Gastrocnemius medialis (tissue), 4 donors: ENCODE measurements around the gene PXN. TPM values are rescaled to one million over a fixed set of nuclear protein-coding genes. Genes with fewer than 3 reads are reported as not detected.

Experiments used
- ATAC-seq, 2 donors: fragments of 150-250 bp; one replicate each; pipeline ENCODE4 v1.9.1; 2016
- DNase-seq, 2 donors: peaks; one replicate each; pipeline ENCODE4 v3.0.0-alpha.2; 2019
- H3K27ac ChIP-seq, 4 donors: fragments of 200-600 bp; sonication (generic); 1 replicate in 1 of 4; 2 replicates in 3 of 4; pipeline ENCODE4 v1.5.1; 2016 to 2018; ENCODE audit warnings: mild to moderate bottlenecking in 2 of 4, moderate library complexity in 1 of 4
- H3K27me3 ChIP-seq, 3 donors: fragments of 200-600 bp; sonication (generic) in 2 of 3; 1 replicate in 1 of 3; 2 replicates in 2 of 3; pipeline versions ENCODE4 v1.5.1 to v1.6.0; 2016 to 2019; ENCODE audit warnings: mild to moderate bottlenecking in 1 of 3, moderate library complexity in 1 of 3
- H3K36me3 ChIP-seq, 2 donors: fragments of 200-600 bp; sonication (generic) in 1 of 2; one replicate each; pipeline ENCODE4 v1.5.1; 2017 to 2018
- H3K4me1 ChIP-seq, 2 donors: fragments of 200-600 bp; sonication (generic) in 1 of 2; one replicate each; pipeline ENCODE4 v1.5.1; 2016 to 2017; ENCODE audit warnings: mild to moderate bottlenecking in 2 of 2
- H3K4me3 ChIP-seq, 4 donors: fragments of 200-600 bp; sonication (generic) in 3 of 4; 1 replicate in 1 of 4; 2 replicates in 3 of 4; pipeline ENCODE4 v1.5.1; 2016 to 2019; ENCODE audit warnings: mild to moderate bottlenecking in 2 of 4
- H3K9me3 ChIP-seq, 3 donors: fragments of 200-600 bp; sonication (generic) in 2 of 3; 1 replicate in 1 of 3; 2 replicates in 2 of 3; pipeline ENCODE4 v1.5.1; 2016 to 2019
- POLR2A ChIP-seq, 2 donors: fragments of 450-650 bp; IDR thresholded peaks; one replicate each; pipeline ENCODE4 v1.6.1; 2017; ENCODE audit warnings: antibody characterized with exemption in 2 of 2, mild to moderate bottlenecking in 2 of 2, moderate library complexity in 2 of 2
- in situ Hi-C, 4 donors: fragments of 200-750 bp; cut with MboI; loops; one replicate each; pipeline versions ENCODE4 v1.15.0 to v1.8.0; 2017; ENCODE audit warnings: low sequenced_read_pairs in 4 of 4
- intact Hi-C: fragments of 100-400 bp; cut with DNase I; formaldehyde crosslinking; loops from one replicate; pipeline ENCODE4 v1.15.1; 2023; ENCODE audit warnings: low total_unique reads
- total RNA-seq, 4 donors: library from RNA; depleted of rRNA; stranded (reverse); fragments of >200 nt; gene quantifications; one replicate each; pipeline versions ENCODE4 v1.1.0 to v1.2.3, GENCODE V29; 2016
- TF ChIP-seq, protein P1 (sequence below), 5 experiments: fragments of 450-650 bp in 3 of 5; fragments of 200-600 bp in 2 of 5; sonication (generic) in 2 of 5; IDR thresholded peaks in 4 of 5; conservative IDR thresholded peaks in 1 of 5; 1 replicate in 4 of 5; 2 replicates in 1 of 5; pipeline ENCODE4 v1.5.1; 2016 to 2019; ENCODE audit warnings: antibody characterized with exemption in 5 of 5, mild to moderate bottlenecking in 3 of 5, moderate library complexity in 3 of 5

The PXN gene
- 100 to 1,000 TPM in 1 of 4 donors, 10 to 100 TPM in 3; 48.8 to 102 (median 77.9) TPM for total RNA-seq

GRCh38 chr12:120265473-120266179, at the start of gene PXN:
Gene PXN, minus strand, starts transcription at chr12:120265730. Its CDS starts 101 bp downstream, at chr12:120265629.
- Histone ChIP-seq H3K36me3 (no peaks in the 10 kb centered on the region), H3K9me3 (no peaks in the 10 kb centered on the region), H3K27me3 (no peaks in the 10 kb centered on the region), H3K27ac (peak within 1 kb of the TSS; percentile 93 to 99 (median 98)), H3K4me1 (peaks cover 37 to 41% of the 10 kb centered on the region in 2 donors), H3K4me3 (peak within 1 kb of the TSS; percentile 86 to 93 (median 90))
- intact Hi-C loops: loop anchor here (1.0 to 2.0 kb wide), 3 partner anchors 27 to 65 kb away; partner anchors contain the start of genes RNU4-1 and RPLP0
- ATAC-seq (peak; percentile 74), DNase-seq (peak; percentile 78 to 86)
- TF ChIP-seq, protein P1, sequence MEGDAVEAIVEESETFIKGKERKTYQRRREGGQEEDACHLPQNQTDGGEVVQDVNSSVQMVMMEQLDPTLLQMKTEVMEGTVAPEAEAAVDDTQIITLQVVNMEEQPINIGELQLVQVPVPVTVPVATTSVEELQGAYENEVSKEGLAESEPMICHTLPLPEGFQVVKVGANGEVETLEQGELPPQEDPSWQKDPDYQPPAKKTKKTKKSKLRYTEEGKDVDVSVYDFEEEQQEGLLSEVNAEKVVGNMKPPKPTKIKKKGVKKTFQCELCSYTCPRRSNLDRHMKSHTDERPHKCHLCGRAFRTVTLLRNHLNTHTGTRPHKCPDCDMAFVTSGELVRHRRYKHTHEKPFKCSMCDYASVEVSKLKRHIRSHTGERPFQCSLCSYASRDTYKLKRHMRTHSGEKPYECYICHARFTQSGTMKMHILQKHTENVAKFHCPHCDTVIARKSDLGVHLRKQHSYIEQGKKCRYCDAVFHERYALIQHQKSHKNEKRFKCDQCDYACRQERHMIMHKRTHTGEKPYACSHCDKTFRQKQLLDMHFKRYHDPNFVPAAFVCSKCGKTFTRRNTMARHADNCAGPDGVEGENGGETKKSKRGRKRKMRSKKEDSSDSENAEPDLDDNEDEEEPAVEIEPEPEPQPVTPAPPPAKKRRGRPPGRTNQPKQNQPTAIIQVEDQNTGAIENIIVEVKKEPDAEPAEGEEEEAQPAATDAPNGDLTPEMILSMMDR (IDR thresholded peaks at IDR 0.05 in 4 of 5, conservative IDR thresholded peaks at IDR 0.05 in 1 of 5): peak; percentile 81 to 96 (median 93)
- peak; percentile 90 to 92 for TF ChIP-seq POLR2A (IDR thresholded peaks at IDR 0.05)
- in situ Hi-C loops: loop anchor here in 2 of 4 donors (5.0 kb wide), 1 partner anchor 38 kb away; no protein-coding TSS in a partner anchor

- no peak overlapping the region for H3K27ac ChIP-seq
- no peak overlapping the region for H3K4me3 ChIP-seq
- H3K4me1 ChIP-seq: peaks cover 3 to 7% of the 10 kb centered on the region in 2 donors
- no peak for ATAC-seq
- peaks cover 0 to 5% of the 10 kb centered on the region in 2 donors for H3K36me3 ChIP-seq
- H3K9me3 ChIP-seq: no peaks in the 10 kb centered on the region
- DNase-seq: no peak
- TF ChIP-seq, protein P1 (IDR thresholded peaks at IDR 0.05 in 4 of 5, conservative IDR thresholded peaks at IDR 0.05 in 1 of 5): no peak
- H3K27me3 ChIP-seq: no peaks in the 10 kb centered on the region
- intact Hi-C loops (loop anchor here (10.0 kb wide), 1 partner anchor 701 kb away; the partner anchor contains the start of gene C12orf43), in situ Hi-C loops (no loop called here)
These were observed 48.7 kb upstream of the PXN start for GRCh38 chr12:120314220-120314619.

DNA sequence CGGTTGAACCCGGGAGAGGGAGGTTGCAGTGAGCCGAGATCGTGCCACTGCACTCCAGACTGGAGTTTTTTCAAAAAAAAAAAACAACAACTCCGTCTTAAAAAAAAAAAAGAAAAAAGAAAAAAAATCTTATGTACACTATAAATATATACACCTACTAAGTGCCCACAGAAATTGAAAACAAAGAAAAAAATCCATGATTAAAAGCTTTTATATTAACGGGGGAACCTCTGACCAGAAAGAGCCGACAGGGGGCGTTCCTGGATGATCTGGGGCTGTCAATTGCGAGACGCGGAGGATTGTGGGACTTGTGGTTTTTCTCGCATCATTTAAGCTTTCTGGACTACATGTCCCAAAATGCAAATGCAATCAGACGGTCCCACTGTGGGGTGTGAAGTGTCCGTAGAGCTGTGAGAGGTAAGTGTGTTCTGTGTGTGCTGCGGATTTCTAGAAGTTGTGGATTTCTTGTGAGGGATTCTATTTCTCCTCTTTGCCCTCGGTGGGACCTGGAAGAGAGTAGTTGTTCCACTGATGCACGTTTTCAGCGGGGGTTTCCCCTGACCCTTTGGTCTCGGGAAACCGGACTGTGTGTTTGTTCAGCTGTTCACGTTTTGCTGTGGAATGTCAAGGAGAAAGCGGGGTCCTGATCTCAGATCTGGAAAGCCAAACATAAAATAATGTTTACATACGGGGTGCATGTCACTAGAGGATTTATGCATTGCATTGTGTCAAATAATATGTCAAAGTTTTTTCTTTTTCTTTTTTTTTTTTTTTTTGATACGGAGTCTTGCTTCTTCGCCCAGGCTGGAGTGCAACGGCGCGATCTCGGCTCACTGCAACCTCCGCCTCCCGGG, 36.7 kb upstream of the PXN start, which contains the start of gene SIRT4:
Gene SIRT4 (plus strand): TSS at position 360 of the 854 bp plus-strand sequence. CDS start 1,241 bp downstream, outside the sequence.
- peak; percentile 85 to 89 for DNase-seq
- peaks cover 8 to 10% of the 10 kb centered on the region in 2 donors for H3K4me1 ChIP-seq
- peak within 1 kb of the TSS; percentile 81 to 93 (median 88) for H3K27ac ChIP-seq
- H3K36me3 ChIP-seq: no peaks in the 10 kb centered on the region
- no peaks in the 10 kb centered on the region for H3K27me3 ChIP-seq
- H3K9me3 ChIP-seq: no peaks in the 10 kb centered on the region
- peak; percentile 100 for ATAC-seq
- peak within 1 kb of the TSS; percentile 77 to 94 (median 83) for H3K4me3 ChIP-seq
- TF ChIP-seq, protein P1 (IDR thresholded peaks at IDR 0.05 in 4 of 5, conservative IDR thresholded peaks at IDR 0.05 in 1 of 5): peak; percentile 60 to 84 (median 68)
- TF ChIP-seq POLR2A (IDR thresholded peaks at IDR 0.05): peak in 1 of 2 donors; percentile 48
- intact Hi-C loops (loop anchor here (1.0 kb wide), 1 partner anchor 15 kb away; no protein-coding TSS in a partner anchor), in situ Hi-C loops (no loop called here)

DNA sequence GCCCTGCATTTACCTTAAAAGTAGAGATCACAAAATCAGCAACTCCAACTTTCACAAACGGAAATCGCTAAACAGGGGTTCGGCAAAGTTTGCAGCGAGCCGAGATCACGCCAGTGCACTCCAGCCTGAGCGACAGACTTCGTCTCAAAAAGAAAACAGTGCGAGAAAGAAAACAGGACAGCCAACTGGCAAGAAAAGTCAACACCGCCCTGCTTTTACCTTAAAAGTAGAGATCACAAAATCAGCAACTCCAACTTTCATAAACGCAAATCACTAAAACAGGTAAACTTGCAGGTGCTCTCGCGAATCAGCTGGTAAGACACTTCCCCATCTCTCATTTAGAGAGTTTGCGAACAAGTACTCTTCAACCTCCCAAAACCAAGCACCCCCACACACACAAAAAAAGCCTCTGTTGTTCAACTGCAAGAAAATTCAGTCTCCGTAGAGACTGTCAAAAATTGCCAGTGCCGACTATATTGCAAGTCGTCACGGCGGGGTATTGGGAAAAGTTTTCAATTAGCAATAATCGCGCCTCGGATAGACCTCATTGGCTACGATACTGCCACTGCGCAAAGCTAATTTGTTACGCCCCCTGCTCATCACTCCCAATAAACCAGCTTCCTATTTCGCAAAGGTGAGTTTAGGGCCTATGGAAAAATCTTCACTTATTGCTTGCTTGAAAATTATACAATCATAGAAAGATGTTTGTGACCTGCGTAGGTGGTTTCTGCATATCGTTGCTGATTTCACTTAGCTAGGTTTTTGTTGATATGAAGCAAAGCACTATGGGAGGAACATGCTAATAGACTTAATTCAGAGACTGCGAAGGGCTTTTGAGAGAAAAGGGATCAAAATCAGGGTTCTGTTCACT, 27.4 kb upstream of the PXN start, which contains the start of gene RNU4-1:
Gene RNU4-1 (minus strand): TSS at position 577 of the 871 bp plus-strand sequence.
- Histone ChIP-seq H3K27me3 (no peaks in the 10 kb centered on the region), H3K36me3 (no peaks in the 10 kb centered on the region), H3K9me3 (no peaks in the 10 kb centered on the region), H3K4me3 (peak within 1 kb of the TSS; percentile 55 to 84 (median 78)), H3K4me1 (peaks cover 0 to 5% of the 10 kb centered on the region in 2 donors), H3K27ac (peak within 1 kb of the TSS; percentile 92 to 97 (median 96))
- DNase-seq (peak; percentile 62 to 72), ATAC-seq (peak; percentile 38 to 42)
- in situ Hi-C loops (no loop called here), intact Hi-C loops (loop anchor here (1.0 to 10.0 kb wide), 6 partner anchors 24 to 1334 kb away; partner anchors contain the start of genes ORAI1, PXN, RAB35 and RPLP0)
- TF ChIP-seq POLR2A (IDR thresholded peaks at IDR 0.05): peak; percentile 85 to 86
- TF ChIP-seq, protein P1 (IDR thresholded peaks at IDR 0.05 in 4 of 5, conservative IDR thresholded peaks at IDR 0.05 in 1 of 5): no peak
